Measurements from ENCODE around the gene LYL1. TPM values are rescaled to one million over a fixed set of nuclear protein-coding genes. Genes with fewer than 3 reads are reported as not detected.

The LYL1 gene
- total RNA-seq, 4 donors from 2014 or later: 13.7 to 27.7 (median 21.5) TPM

GRCh38 chr19:13101590-13102415, 855 bp downstream of the LYL1 start:
- no peak for TF ChIP-seq CTCF (IDR thresholded peaks at IDR 0.05; ENCODE audit: low read depth)

GRCh38 chr19:13100841-13101589, 1.6 kb downstream of the LYL1 start:
- no peak for TF ChIP-seq CTCF (IDR thresholded peaks at IDR 0.05; ENCODE audit: low read depth)

GRCh38 chr19:13100031-13100588, 2.5 kb downstream of the LYL1 start:
- no peak for TF ChIP-seq CTCF (IDR thresholded peaks at IDR 0.05; ENCODE audit: low read depth)

GRCh38 chr19:13099073-13099999, 3.3 kb downstream of the LYL1 start:
- TF ChIP-seq CTCF (IDR thresholded peaks at IDR 0.05; ENCODE audit: low read depth): no peak

GRCh38 chr19:13098277-13099072, 4.2 kb downstream of the LYL1 start:
- no peak for TF ChIP-seq CTCF (IDR thresholded peaks at IDR 0.05; ENCODE audit: low read depth)

- no peak for TF ChIP-seq CTCF (IDR thresholded peaks at IDR 0.05; ENCODE audit: low read depth)
Measured at GRCh38 chr19:13097463-13098258, 5.0 kb downstream of the LYL1 start.
